Measurements from ENCODE around the gene PCBD1.

Gene PCBD1

GRCh38 chr10:70901276-70901878 lies 13.0 kb upstream of the PCBD1 start:
- TF ChIP-seq CTCF (IDR thresholded peaks at IDR 0.05): no peak
- no peak for DNase-seq
- Mint-ChIP-seq H3K36me3 (ENCODE audit: low read depth) (no peaks in the 10 kb centered on the region), H3K4me3 (no peak overlapping the region), H3K9me3 (peaks cover 4% of the 10 kb centered on the region), H3K27ac (no peak overlapping the region), H3K4me1 (peaks cover 16% of the 10 kb centered on the region), H3K27me3 (ENCODE audit: low read depth, poor library complexity) (peaks cover 23% of the 10 kb centered on the region)

DNA sequence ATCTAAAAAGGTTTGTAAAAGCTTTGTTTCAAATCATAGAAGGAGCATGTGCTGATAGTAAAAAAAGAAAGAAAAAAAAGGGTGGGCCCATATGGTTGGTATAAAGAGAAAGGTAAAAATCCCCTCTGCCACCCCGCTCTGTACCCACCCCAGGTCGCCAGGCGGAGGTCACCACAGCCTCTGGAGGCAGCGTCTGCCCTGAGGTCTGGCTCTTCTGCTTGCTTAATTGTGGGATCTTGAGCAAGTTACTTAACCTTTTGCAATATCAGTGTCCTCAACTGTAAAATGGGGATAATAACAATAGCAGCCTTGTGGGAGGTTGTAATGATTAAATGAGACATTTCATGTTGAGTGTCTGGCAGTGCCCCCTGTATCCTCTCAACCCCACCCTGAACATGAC lies 10.7 kb upstream of the PCBD1 start:
- Mint-ChIP-seq H3K27me3 (ENCODE audit: low read depth, poor library complexity) (peaks cover 21% of the 10 kb centered on the region), H3K36me3 (ENCODE audit: low read depth) (no peaks in the 10 kb centered on the region)

GRCh38 chr10:70898687-70899086 lies 10.3 kb upstream of the PCBD1 start:
- Mint-ChIP-seq H3K27me3 (ENCODE audit: low read depth, poor library complexity) (peaks cover 20% of the 10 kb centered on the region), H3K4me1 (peaks cover 4% of the 10 kb centered on the region), H3K36me3 (ENCODE audit: low read depth) (no peaks in the 10 kb centered on the region), H3K27ac (no peak overlapping the region), H3K9me3 (peaks cover 4% of the 10 kb centered on the region), H3K4me3 (no peak overlapping the region)
- no peak for DNase-seq
- TF ChIP-seq CTCF (IDR thresholded peaks at IDR 0.05): no peak

More for the DNA sequence above, 10.7 kb upstream of the PCBD1 start:
- H3K9me3 Mint-ChIP-seq: peaks cover 4% of the 10 kb centered on the region
- no peak overlapping the region for H3K4me3 Mint-ChIP-seq
- TF ChIP-seq CTCF (IDR thresholded peaks at IDR 0.05): no peak
- H3K27ac Mint-ChIP-seq: no peak overlapping the region
- no peak for DNase-seq
- peaks cover 4% of the 10 kb centered on the region for H3K4me1 Mint-ChIP-seq

GRCh38 chr10:70896551-70896950 lies 8.2 kb upstream of the PCBD1 start:
- no peak for DNase-seq
- Mint-ChIP-seq H3K4me3 (no peak overlapping the region), H3K36me3 (ENCODE audit: low read depth) (no peaks in the 10 kb centered on the region), H3K27me3 (ENCODE audit: low read depth, poor library complexity) (peaks cover 13% of the 10 kb centered on the region), H3K9me3 (peaks cover 4% of the 10 kb centered on the region), H3K4me1 (peaks cover 18% of the 10 kb centered on the region), H3K27ac (no peak overlapping the region)
- no peak for TF ChIP-seq CTCF (IDR thresholded peaks at IDR 0.05)

GRCh38 chr10:70894416-70894815 lies 6.1 kb upstream of the PCBD1 start:
- no peak overlapping the region for H3K4me3 Mint-ChIP-seq
- H3K27ac Mint-ChIP-seq: no peak overlapping the region
- no peak for DNase-seq
- TF ChIP-seq CTCF (IDR thresholded peaks at IDR 0.05): no peak
- H3K27me3 Mint-ChIP-seq (ENCODE audit: low read depth, poor library complexity): peaks cover 13% of the 10 kb centered on the region
- H3K9me3 Mint-ChIP-seq: peaks cover 4% of the 10 kb centered on the region
- H3K4me1 Mint-ChIP-seq: peaks cover 35% of the 10 kb centered on the region
- H3K36me3 Mint-ChIP-seq (ENCODE audit: low read depth): no peaks in the 10 kb centered on the region

All from nephron progenitor cell (in vitro differentiated cells).